ENCODE data around the gene COL12A1.
"Not testable (repeated sequence)": the region's sequence is repeated elsewhere in the genome, so short reads cannot be mapped to it uniquely, and the experiment has no call there.

COL12A1 gene

GRCh38 chr6:75211920-75212590 is 6.2 kb upstream of the COL12A1 start:
- no peak for DNase-seq (ENCODE audit: low read depth)

GRCh38 chr6:75210885-75211739 is 5.3 kb upstream of the COL12A1 start:
- peak; percentile 73 for DNase-seq (ENCODE audit: low read depth)

- DNase-seq (ENCODE audit: low read depth) = no peak
Measured at GRCh38 chr6:75209184-75209723, 3.4 kb upstream of the COL12A1 start.

GRCh38 chr6:75208298-75209183 is 2.7 kb upstream of the COL12A1 start:
- peak; percentile 79 for DNase-seq (ENCODE audit: low read depth)

- peak; percentile 60 for DNase-seq (ENCODE audit: low read depth)
Measured at GRCh38 chr6:75206576-75207342, 906 bp upstream of the COL12A1 start.

- DNase-seq (ENCODE audit: low read depth) = peak; percentile 87
Measured at GRCh38 chr6:75204959-75205775, 686 bp downstream of the COL12A1 start.

- DNase-seq (ENCODE audit: low read depth) = peak; percentile 96
Measured at GRCh38 chr6:75204217-75204958, 1.5 kb downstream of the COL12A1 start.

- DNase-seq (ENCODE audit: low read depth) = peak; percentile 43
Measured at GRCh38 chr6:75203721-75204120, 2.1 kb downstream of the COL12A1 start.

- DNase-seq (ENCODE audit: low read depth) = peak; percentile 40
Measured at GRCh38 chr6:75202676-75203131, 3.1 kb downstream of the COL12A1 start.

- DNase-seq (ENCODE audit: low read depth) = peak; percentile 36
Measured at GRCh38 chr6:75201901-75202672, 3.8 kb downstream of the COL12A1 start.

GRCh38 chr6:75201021-75201420 is 4.8 kb downstream of the COL12A1 start:
- DNase-seq (ENCODE audit: low read depth) = no peak

- no peak for DNase-seq (ENCODE audit: low read depth)
Measured at GRCh38 chr6:75199889-75200288, 6.0 kb downstream of the COL12A1 start.

GRCh38 chr6:75196081-75196687 is 9.7 kb downstream of the COL12A1 start:
- peak; percentile 76 for DNase-seq (ENCODE audit: low read depth)

- DNase-seq (ENCODE audit: low read depth) = no peak
Measured at GRCh38 chr6:75188221-75188925, 17.5 kb downstream of the COL12A1 start.

- not testable (repeated sequence) for DNase-seq (ENCODE audit: low read depth)
Measured at GRCh38 chr6:75186581-75186980, 19.3 kb downstream of the COL12A1 start.

GRCh38 chr6:75183099-75183541 is 22.7 kb downstream of the COL12A1 start:
- DNase-seq (ENCODE audit: low read depth) = peak; percentile 95

- no peak for DNase-seq (ENCODE audit: low read depth)
Measured at GRCh38 chr6:75180864-75181263, 25.0 kb downstream of the COL12A1 start.

- DNase-seq (ENCODE audit: low read depth) = no peak
Measured at GRCh38 chr6:75178757-75179156, 27.1 kb downstream of the COL12A1 start.

All from iris pigment epithelial cell (primary cell).